Type B pancreatic cell (in vitro differentiated cells): ENCODE data around the gene PDXDC1. TPM values are rescaled to one million over a fixed set of nuclear protein-coding genes. Genes with fewer than 3 reads are reported as not detected.

Source experiments
- DNase-seq: peaks from one replicate; pipeline ENCODE4 v3.0.0; 2021; ENCODE audit warnings: mixed read lengths; ENCODE audit not compliant: unreplicated experiment; ENCODE audit errors: extremely low spot score
- H3K27ac Mint-ChIP-seq: 2 replicates; pipeline ENCODE4 v1.8.0; 2021; ENCODE audit warnings: mild to moderate bottlenecking, mixed read lengths
- H3K27me3 Mint-ChIP-seq: 2 replicates; pipeline ENCODE4 v1.8.0; 2021; ENCODE audit warnings: mixed read lengths
- H3K36me3 Mint-ChIP-seq: 2 replicates; pipeline ENCODE4 v1.8.0; 2021; ENCODE audit warnings: mixed read lengths
- H3K4me1 Mint-ChIP-seq: one replicate; pipeline ENCODE4 v1.8.0; 2021; ENCODE audit warnings: mixed read lengths; ENCODE audit not compliant: unreplicated experiment
- H3K4me3 Mint-ChIP-seq: 2 replicates; pipeline ENCODE4 v1.8.0; 2021; ENCODE audit warnings: mild to moderate bottlenecking, mixed read lengths
- H3K9me3 Mint-ChIP-seq: 2 replicates; pipeline ENCODE4 v1.8.0; 2021; ENCODE audit warnings: mixed read lengths
- CTCF ChIP-seq: fragments of 200-600 bp; sonication (generic); conservative IDR thresholded peaks from 2 replicates; pipeline ENCODE4 v1.5.0; 2021; ENCODE audit warnings: antibody characterized with exemption, mild to moderate bottlenecking
- total RNA-seq: library from RNA; stranded (reverse); gene quantifications from 2 replicates; pipeline ENCODE4 v1.2.1, GENCODE V29; 2021; ENCODE audit warnings: low replicate concordance

The PDXDC1 gene
- total RNA-seq, 1 donor from 2014 or later: 130 TPM

GRCh38 chr16:14955546-14956231 is 19.1 kb upstream of the PDXDC1 start:
- no peaks in the 10 kb centered on the region for H3K27me3 Mint-ChIP-seq
- no peak for TF ChIP-seq CTCF
- DNase-seq: peak; percentile 60
- no peaks in the 10 kb centered on the region for H3K9me3 Mint-ChIP-seq
- H3K36me3 Mint-ChIP-seq: no peaks in the 10 kb centered on the region
- H3K4me1 Mint-ChIP-seq: peaks cover 7% of the 10 kb centered on the region
- H3K27ac Mint-ChIP-seq: no peak overlapping the region
- H3K4me3 Mint-ChIP-seq: no peak overlapping the region

GRCh38 chr16:14957576-14958322 is 17.1 kb upstream of the PDXDC1 start:
- TF ChIP-seq CTCF: no peak
- H3K27me3 Mint-ChIP-seq: peaks cover 6% of the 10 kb centered on the region
- peaks cover 7% of the 10 kb centered on the region for H3K4me1 Mint-ChIP-seq
- no peak overlapping the region for H3K4me3 Mint-ChIP-seq
- no peaks in the 10 kb centered on the region for H3K36me3 Mint-ChIP-seq
- DNase-seq: peak; percentile 82
- H3K27ac Mint-ChIP-seq: no peak overlapping the region
- H3K9me3 Mint-ChIP-seq: no peaks in the 10 kb centered on the region

GRCh38 chr16:14958323-14958600 is 16.6 kb upstream of the PDXDC1 start:
- Mint-ChIP-seq H3K9me3 (no peaks in the 10 kb centered on the region), H3K4me3 (no peak overlapping the region), H3K36me3 (no peaks in the 10 kb centered on the region), H3K27ac (no peak overlapping the region), H3K27me3 (peaks cover 9% of the 10 kb centered on the region), H3K4me1 (peaks cover 7% of the 10 kb centered on the region)
- TF ChIP-seq CTCF: no peak
- DNase-seq: no peak

- H3K36me3 Mint-ChIP-seq: no peaks in the 10 kb centered on the region
- DNase-seq: peak; percentile 36
- peaks cover 13% of the 10 kb centered on the region for H3K27me3 Mint-ChIP-seq
- H3K4me1 Mint-ChIP-seq: peaks cover 7% of the 10 kb centered on the region
- H3K27ac Mint-ChIP-seq: no peak overlapping the region
- no peak for TF ChIP-seq CTCF
- no peaks in the 10 kb centered on the region for H3K9me3 Mint-ChIP-seq
- H3K4me3 Mint-ChIP-seq: no peak overlapping the region
These were observed 15.9 kb upstream of the PDXDC1 start for GRCh38 chr16:14958970-14959369.

GRCh38 chr16:14961405-14962186 is 13.2 kb upstream of the PDXDC1 start:
- H3K36me3 Mint-ChIP-seq: no peaks in the 10 kb centered on the region
- TF ChIP-seq CTCF: no peak
- DNase-seq: no peak

More at GRCh38 chr16:14961405-14962186, 13.2 kb upstream of the PDXDC1 start:
- no peak overlapping the region for H3K4me3 Mint-ChIP-seq
- no peaks in the 10 kb centered on the region for H3K9me3 Mint-ChIP-seq
- H3K27me3 Mint-ChIP-seq: peaks cover 13% of the 10 kb centered on the region
- peaks cover 7% of the 10 kb centered on the region for H3K4me1 Mint-ChIP-seq
- no peak overlapping the region for H3K27ac Mint-ChIP-seq
